ENCODE measurements around the gene TPT1. TPM values are rescaled to one million over a fixed set of nuclear protein-coding genes. Genes with fewer than 3 reads are reported as not detected.
"Not testable (repeated sequence)": the region's sequence is repeated elsewhere in the genome, so short reads cannot be mapped to it uniquely, and the experiment has no call there.

The TPT1 gene
- total RNA-seq, 1 experiment from 2014 or later = 3,278 TPM

- Histone ChIP-seq H3K27ac (no peak overlapping the region), H3K27me3 (no peaks in the 10 kb centered on the region), H3K9me3 (replicated peaks) (no peaks in the 10 kb centered on the region), H3K4me1 (no peaks in the 10 kb centered on the region), H3K4me3 (no peak overlapping the region), H3K36me3 (no peaks in the 10 kb centered on the region)
- DNase-seq = no peak
Measured at GRCh38 chr13:45310341-45311131, 30.4 kb downstream of the TPT1 start.

DNA sequence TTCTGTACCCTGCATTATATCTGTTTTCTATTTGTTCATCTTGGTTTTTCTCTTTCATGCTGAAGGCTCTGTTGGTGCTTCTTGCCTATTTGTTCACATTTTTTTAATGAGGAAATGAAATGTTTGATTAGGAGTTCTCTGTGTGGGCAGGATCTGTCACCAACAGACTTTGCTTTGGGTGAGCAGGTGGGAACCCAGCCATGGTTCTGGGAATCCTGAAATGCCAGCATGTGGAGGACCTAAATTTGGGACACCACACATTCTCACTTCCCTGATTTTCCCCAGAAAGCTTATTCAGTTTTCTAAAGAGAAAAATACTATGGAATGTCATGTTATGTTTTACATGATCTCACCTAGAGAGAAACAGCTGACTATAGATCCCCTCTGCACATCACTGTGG lies 34.0 kb downstream of the TPT1 start:
- Histone ChIP-seq H3K9me3 (replicated peaks) (no peaks in the 10 kb centered on the region), H3K27ac (no peak overlapping the region), H3K4me1 (no peaks in the 10 kb centered on the region), H3K4me3 (no peak overlapping the region), H3K27me3 (no peaks in the 10 kb centered on the region), H3K36me3 (no peaks in the 10 kb centered on the region)
- DNase-seq = no peak

DNA sequence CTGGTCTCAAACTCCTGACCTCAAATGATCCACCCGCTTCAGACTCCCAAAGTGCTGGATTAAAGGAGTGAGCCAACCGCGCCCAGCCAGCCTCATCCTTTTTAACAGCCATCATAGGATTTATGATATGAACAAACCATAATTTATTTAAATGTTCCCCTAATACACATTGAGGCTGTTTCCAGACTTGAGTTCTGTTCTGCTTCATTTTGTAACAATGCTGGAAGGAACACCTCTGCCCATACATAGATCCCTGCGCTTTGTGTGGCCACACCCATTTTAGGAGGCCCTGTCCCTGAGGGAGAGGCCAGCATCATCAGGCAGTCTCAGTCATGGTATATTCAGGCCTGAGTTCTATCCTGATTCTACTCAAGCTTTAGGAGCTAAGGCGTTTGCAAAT lies 35.9 kb downstream of the TPT1 start:
- H3K4me3 ChIP-seq = no peak overlapping the region

DNA sequence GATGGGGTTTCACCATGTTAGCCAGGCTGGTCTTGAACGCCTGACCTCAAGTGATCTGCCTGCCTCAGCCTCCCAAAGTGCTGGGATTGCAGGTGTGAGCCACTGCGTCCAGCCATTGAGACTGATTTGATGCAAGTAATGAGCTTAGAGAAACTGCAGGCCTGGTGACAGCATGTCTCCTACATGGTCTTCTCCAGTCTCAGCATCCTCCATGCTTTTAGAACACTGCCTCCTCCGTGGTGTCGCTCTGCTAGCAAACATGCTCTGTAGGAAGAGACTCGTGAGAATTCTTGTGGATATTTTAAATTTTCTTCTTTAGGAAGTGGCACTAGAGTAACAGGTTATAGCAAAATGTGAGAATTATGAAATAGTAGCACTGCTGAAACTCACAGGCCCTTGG lies 37.1 kb downstream of the TPT1 start:
- H3K4me1 ChIP-seq = no peaks in the 10 kb centered on the region
- no peak overlapping the region for H3K27ac ChIP-seq

More for the DNA sequence above, 35.9 kb downstream of the TPT1 start:
- H3K9me3 ChIP-seq (replicated peaks) = no peaks in the 10 kb centered on the region
- H3K4me1 ChIP-seq = no peaks in the 10 kb centered on the region
- no peak for DNase-seq
- no peak overlapping the region for H3K27ac ChIP-seq
- H3K27me3 ChIP-seq = no peaks in the 10 kb centered on the region
- no peaks in the 10 kb centered on the region for H3K36me3 ChIP-seq

DNA sequence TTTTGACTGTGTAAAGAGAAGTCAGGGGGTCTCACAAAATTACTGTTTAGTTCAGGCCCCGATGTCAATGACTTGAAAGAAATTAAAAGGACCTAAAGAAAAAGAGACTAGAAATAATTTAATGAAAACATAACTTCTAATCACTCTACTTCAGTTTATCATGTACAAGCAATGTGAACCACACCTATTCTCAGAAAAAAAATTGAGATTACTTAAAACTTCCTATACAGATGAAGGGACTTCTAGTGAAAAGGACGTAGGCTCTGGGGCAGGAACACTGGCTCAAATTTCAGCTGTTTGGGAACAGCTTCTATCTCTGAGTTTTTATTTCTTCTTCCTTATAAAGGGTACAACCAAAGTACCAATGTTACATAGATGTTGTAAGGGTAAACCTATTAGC lies 38.0 kb downstream of the TPT1 start:
- H3K36me3 ChIP-seq = no peaks in the 10 kb centered on the region
- no peak overlapping the region for H3K27ac ChIP-seq
- H3K4me1 ChIP-seq = peaks cover 3% of the 10 kb centered on the region
- no peak for DNase-seq
- no peaks in the 10 kb centered on the region for H3K9me3 ChIP-seq (replicated peaks)
- H3K4me3 ChIP-seq = no peak overlapping the region
- H3K27me3 ChIP-seq = no peaks in the 10 kb centered on the region

More for the DNA sequence above, 37.1 kb downstream of the TPT1 start:
- Histone ChIP-seq H3K4me3 (no peak overlapping the region), H3K27me3 (no peaks in the 10 kb centered on the region), H3K9me3 (replicated peaks) (no peaks in the 10 kb centered on the region), H3K36me3 (no peaks in the 10 kb centered on the region)
- no peak for DNase-seq

- Histone ChIP-seq H3K4me3 (no peak overlapping the region), H3K36me3 (no peaks in the 10 kb centered on the region), H3K4me1 (peaks cover 8% of the 10 kb centered on the region), H3K9me3 (replicated peaks) (no peaks in the 10 kb centered on the region), H3K27me3 (no peaks in the 10 kb centered on the region), H3K27ac (no peak overlapping the region)
- no peak for DNase-seq
Measured at GRCh38 chr13:45302507-45302906, 38.5 kb downstream of the TPT1 start.

DNA sequence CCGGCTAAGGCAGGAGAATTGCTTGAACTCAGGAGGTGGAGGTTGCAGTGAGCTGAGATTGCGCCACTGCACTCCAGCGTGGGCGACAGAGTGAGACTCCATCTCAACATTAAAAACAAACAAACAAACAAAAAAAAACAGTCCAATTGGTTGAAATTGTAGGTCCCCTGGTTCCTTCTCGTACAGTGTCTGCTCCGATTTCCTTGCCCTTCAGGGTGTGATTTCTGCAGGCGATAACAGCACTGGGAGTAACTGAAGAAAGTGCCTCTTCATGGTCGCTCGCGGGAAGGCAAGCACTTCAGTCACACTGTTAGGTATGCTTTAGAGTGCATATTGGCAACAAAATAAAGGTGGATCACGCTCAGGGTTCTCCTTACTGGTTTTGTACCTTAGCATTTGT lies 39.7 kb downstream of the TPT1 start:
- DNase-seq = no peak
- H3K27me3 ChIP-seq = no peaks in the 10 kb centered on the region

DNA sequence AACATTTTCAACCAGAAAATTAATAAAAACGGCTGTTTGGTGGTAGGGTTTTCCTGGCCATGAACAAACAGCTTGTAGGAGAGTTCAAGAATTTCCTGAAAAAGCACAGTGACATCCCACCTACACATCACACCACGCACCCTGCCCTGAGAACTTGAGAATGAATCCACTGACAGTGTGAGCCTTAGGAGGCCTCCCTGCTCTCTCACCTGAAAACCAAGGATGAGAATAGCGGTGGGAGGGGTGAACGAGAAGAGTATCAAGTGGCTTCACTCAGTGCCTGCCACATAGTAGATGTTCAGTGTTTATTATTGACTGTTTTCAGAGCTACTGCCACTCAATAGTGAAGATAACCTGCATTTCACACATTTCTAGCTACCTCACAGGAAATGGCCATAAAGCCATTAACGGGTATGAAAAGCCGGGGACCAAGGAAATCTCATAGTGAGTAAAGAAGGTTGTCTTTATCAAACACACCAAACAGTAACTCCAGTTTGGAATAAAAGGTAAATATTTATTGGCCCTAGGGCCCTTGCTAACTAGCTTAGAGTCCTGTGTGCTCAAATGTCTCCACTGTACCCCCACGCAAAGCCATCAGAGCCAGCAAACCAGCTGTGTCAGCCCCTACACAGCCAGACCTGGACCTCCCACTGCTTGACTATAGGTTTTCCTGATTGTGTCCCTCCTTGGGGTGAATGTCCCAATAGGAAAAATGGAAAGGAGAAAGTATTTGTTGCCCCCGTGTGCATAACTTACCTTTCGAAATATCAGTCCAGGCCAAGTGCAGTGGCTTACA lies 40.6 kb downstream of the TPT1 start:
- H3K9me3 ChIP-seq (replicated peaks) = no peaks in the 10 kb centered on the region
- H3K27ac ChIP-seq = no peak overlapping the region
- H3K4me3 ChIP-seq = no peak overlapping the region
- no peaks in the 10 kb centered on the region for H3K27me3 ChIP-seq
- no peak for DNase-seq
- H3K4me1 ChIP-seq = peaks cover 24% of the 10 kb centered on the region
- no peaks in the 10 kb centered on the region for H3K36me3 ChIP-seq

More for the DNA sequence above, 39.7 kb downstream of the TPT1 start:
- H3K4me3 ChIP-seq = no peak overlapping the region
- no peaks in the 10 kb centered on the region for H3K36me3 ChIP-seq
- no peak overlapping the region for H3K27ac ChIP-seq
- H3K9me3 ChIP-seq (replicated peaks) = no peaks in the 10 kb centered on the region
- peaks cover 17% of the 10 kb centered on the region for H3K4me1 ChIP-seq

DNA sequence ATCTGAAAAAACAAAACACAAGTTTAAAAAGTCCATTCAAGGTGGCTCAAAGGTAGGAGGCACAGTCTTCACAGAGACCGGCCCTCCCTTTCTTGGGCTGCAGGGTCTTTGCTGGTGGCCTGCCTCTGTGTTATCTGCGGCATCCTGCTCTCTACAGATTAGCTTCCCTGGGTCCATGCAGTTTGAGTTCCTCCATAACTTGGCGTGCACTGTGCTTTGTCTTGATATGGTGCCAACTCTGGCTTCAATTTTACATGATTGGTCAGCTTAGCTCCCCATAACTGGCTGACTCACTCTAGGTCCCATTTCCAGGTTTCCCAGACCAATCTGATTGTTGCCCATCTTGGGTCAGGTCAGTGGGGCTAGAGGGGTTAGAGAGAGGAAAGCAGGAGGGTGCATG lies 41.8 kb downstream of the TPT1 start:
- Histone ChIP-seq H3K27ac (no peak overlapping the region), H3K4me3 (no peak overlapping the region), H3K4me1 (peaks cover 26% of the 10 kb centered on the region), H3K27me3 (no peaks in the 10 kb centered on the region), H3K36me3 (no peaks in the 10 kb centered on the region), H3K9me3 (replicated peaks) (no peaks in the 10 kb centered on the region)
- no peak for DNase-seq

DNA sequence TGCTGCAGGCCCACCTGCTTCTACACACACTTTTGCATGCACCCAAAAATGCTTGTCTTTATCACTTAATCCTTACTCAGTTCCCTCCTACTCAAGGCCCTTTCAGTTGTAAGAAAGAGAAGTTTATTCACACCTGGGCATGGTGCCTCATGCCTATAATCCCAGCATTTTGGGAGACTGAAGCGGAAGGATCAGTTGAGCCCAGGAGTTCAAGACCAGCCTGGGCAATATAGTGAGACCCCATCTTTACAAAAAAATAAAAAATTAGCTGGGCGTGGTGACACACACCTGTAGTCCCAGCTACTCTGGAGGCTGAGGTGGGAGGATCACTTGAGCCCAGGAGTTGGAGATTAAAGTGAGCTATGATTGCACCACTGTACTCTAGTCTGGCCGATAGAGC lies 42.4 kb downstream of the TPT1 start:
- H3K27ac ChIP-seq; H3K36me3 ChIP-seq; H3K4me3 ChIP-seq; H3K27me3 ChIP-seq; DNase-seq; H3K9me3 ChIP-seq (replicated peaks): not testable (repeated sequence)
- peaks cover 26% of the 10 kb centered on the region for H3K4me1 ChIP-seq

DNA sequence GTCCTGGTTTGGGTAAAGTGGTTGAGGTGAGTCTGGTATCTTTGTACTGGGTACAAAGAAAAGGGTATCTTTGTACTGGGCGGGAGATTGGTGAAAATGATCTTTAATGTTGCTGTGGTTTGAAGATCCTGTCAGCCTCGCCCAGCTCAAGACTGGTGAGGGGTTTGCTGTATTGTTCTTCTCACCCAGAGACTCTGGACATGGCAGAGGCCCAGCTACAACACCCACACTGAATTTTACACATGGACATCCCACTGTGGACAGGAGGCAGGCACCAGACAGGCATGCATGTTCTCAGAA lies 42.8 kb downstream of the TPT1 start:
- Histone ChIP-seq H3K4me1 (peaks cover 26% of the 10 kb centered on the region), H3K4me3 (no peak overlapping the region), H3K36me3 (no peaks in the 10 kb centered on the region), H3K27ac (no peak overlapping the region), H3K27me3 (no peaks in the 10 kb centered on the region), H3K9me3 (replicated peaks) (no peaks in the 10 kb centered on the region)
- DNase-seq = no peak

DNA sequence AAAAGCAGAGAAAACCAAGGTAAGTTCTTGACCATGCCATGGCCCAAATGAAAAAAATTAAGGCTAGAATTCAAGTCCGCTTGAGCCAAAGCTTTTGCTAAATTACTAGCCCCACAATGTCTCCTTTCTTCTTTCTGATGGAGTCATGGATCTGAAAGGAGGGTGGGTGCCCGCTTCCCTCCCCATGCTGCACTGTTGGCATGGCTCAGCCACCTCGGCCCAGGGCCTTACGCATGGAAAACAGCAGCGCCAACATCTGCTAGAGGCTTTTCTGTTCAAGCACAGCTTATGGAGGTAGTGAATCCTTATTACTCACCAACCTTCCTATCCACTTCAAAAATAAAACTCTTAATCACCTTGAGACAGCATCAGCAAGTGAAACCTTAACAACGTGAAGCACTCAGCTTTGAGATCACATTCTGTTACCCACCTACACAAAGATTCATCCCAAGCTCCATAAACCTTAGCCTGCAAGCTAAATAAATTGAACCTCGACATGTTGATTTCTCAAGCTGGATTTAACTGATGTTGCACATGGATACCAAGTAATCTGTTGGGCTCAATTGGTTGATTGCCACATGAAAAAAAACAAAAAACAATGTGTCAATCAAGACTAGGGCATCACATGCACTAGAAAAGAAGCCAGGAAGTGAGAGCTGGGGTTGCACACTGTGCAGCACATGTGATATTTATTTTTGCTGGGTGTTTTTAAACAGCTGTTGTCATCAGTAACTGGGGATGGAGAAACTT lies 43.4 kb downstream of the TPT1 start:
- H3K27me3 ChIP-seq = no peaks in the 10 kb centered on the region
- H3K36me3 ChIP-seq = no peaks in the 10 kb centered on the region
- H3K27ac ChIP-seq = no peak overlapping the region
- no peak overlapping the region for H3K4me3 ChIP-seq
- no peaks in the 10 kb centered on the region for H3K9me3 ChIP-seq (replicated peaks)
- peaks cover 26% of the 10 kb centered on the region for H3K4me1 ChIP-seq
- DNase-seq = peak in 1 of 2 experiments; percentile 38

GRCh38 chr13:45296259-45296658 lies 44.7 kb downstream of the TPT1 start:
- no peak overlapping the region for H3K27ac ChIP-seq
- H3K9me3 ChIP-seq (replicated peaks) = no peaks in the 10 kb centered on the region
- peaks cover 26% of the 10 kb centered on the region for H3K4me1 ChIP-seq
- H3K4me3 ChIP-seq = no peak overlapping the region
- H3K36me3 ChIP-seq = no peaks in the 10 kb centered on the region
- H3K27me3 ChIP-seq = no peaks in the 10 kb centered on the region
- no peak for DNase-seq

GRCh38 chr13:45295536-45295935 lies 45.4 kb downstream of the TPT1 start:
- no peaks in the 10 kb centered on the region for H3K36me3 ChIP-seq
- DNase-seq = peak; percentile 58 to 80
- no peak overlapping the region for H3K4me3 ChIP-seq
- no peaks in the 10 kb centered on the region for H3K9me3 ChIP-seq (replicated peaks)
- 0 out of 2 replicates have a peak overlapping the region, but pooled peaks have one; percentile 8 for H3K27ac ChIP-seq
- no peaks in the 10 kb centered on the region for H3K27me3 ChIP-seq
- peaks cover 26% of the 10 kb centered on the region for H3K4me1 ChIP-seq

- no peak overlapping the region for H3K27ac ChIP-seq
- no peak for DNase-seq
- no peaks in the 10 kb centered on the region for H3K36me3 ChIP-seq
- H3K27me3 ChIP-seq = no peaks in the 10 kb centered on the region
- H3K4me1 ChIP-seq = peaks cover 15% of the 10 kb centered on the region
- H3K4me3 ChIP-seq = no peak overlapping the region
- no peaks in the 10 kb centered on the region for H3K9me3 ChIP-seq (replicated peaks)
Measured at GRCh38 chr13:45292176-45292575, 48.8 kb downstream of the TPT1 start.

All from SJCRH30 (cell line).